Thyroid gland (tissue), 4 donors: ENCODE measurements around the gene CSAD. TPM values are rescaled to one million over a fixed set of nuclear protein-coding genes. Genes with fewer than 3 reads are reported as not detected.

Experiments used
- DNase-seq, 2 donors: peaks; one replicate each; pipeline ENCODE4 v3.0.0-alpha.2; 2019
- H3K27ac ChIP-seq, 3 donors: fragments of 200-600 bp; sonication (generic); 1 replicate in 2 of 3; 2 replicates in 1 of 3; pipeline ENCODE4 v1.5.1; 2016 to 2019; ENCODE audit warnings: mild to moderate bottlenecking in 1 of 3, moderate library complexity in 1 of 3
- H3K27me3 ChIP-seq: fragments of 200-600 bp; sonication (generic); one replicate; pipeline ENCODE4 v1.5.1; 2019
- H3K36me3 ChIP-seq, 2 donors: fragments of 200-600 bp; sonication (generic); one replicate each; pipeline ENCODE4 v1.5.1; 2016 to 2019
- H3K4me1 ChIP-seq, 2 donors: fragments of 200-600 bp; sonication (generic); one replicate each; pipeline ENCODE4 v1.5.1; 2017 to 2019
- H3K4me3 ChIP-seq, 3 donors: fragments of 200-600 bp; sonication (generic); replicated peaks in 1 of 3; 1 replicate in 2 of 3; 2 replicates in 1 of 3; pipeline ENCODE4 v1.5.1; 2016; ENCODE audit warnings: mild to moderate bottlenecking in 1 of 3
- H3K9me3 ChIP-seq: fragments of 200-600 bp; sonication (generic); one replicate; pipeline ENCODE4 v1.5.1; 2017
- CTCF ChIP-seq, 6 experiments: fragments of 200-600 bp in 3 of 6; fragments of 450-650 bp in 3 of 6; sonication (generic) in 3 of 6; IDR thresholded peaks; one replicate each; pipeline ENCODE4 v1.5.1; 2016 to 2019; ENCODE audit warnings: antibody characterized with exemption in 6 of 6, mild to moderate bottlenecking in 2 of 6, inconsistent platforms in 1 of 6, moderate library complexity in 1 of 6
- POLR2A ChIP-seq, 2 donors: fragments of 450-650 bp; IDR thresholded peaks; one replicate each; pipeline ENCODE4 v1.6.1; 2017; ENCODE audit warnings: antibody characterized with exemption in 2 of 2, mild to moderate bottlenecking in 2 of 2, moderate library complexity in 1 of 2
- WGBS, 2 donors: methylation state at CpG; one replicate each; pipeline ENCODE4 v1.1.5; 2017; 5-methylcytosine and 5-hydroxymethylcytosine counted together
- intact Hi-C: fragments of 100-400 bp; cut with DNase I; formaldehyde crosslinking; loops from one replicate; pipeline ENCODE4 v1.15.1; 2023
- total RNA-seq, 4 donors: library from RNA; depleted of rRNA; stranded (reverse); fragments of >200 nt; gene quantifications; one replicate each; pipeline ENCODE4 v1.2.3, GENCODE V29; 2016

The CSAD gene
- total RNA-seq, 4 donors from 2014 or later = 20.6 to 39.7 (median 25.2) TPM

- WGBS, 2 donors = 86 to 90% methylated on average over 4 of the region's 4 CpGs
- no peak for TF ChIP-seq CTCF (IDR thresholded peaks at IDR 0.05)
- no peak for TF ChIP-seq POLR2A (IDR thresholded peaks at IDR 0.05)
- intact Hi-C loops = no loop called here
These were observed 37.4 kb downstream of the CSAD start for GRCh38 chr12:53143355-53143754.

GRCh38 chr12:53133722-53134121, 47.0 kb downstream of the CSAD start:
- WGBS, 2 donors = 91 to 93% methylated on average over 3 of the region's 3 CpGs

More at GRCh38 chr12:53143355-53143754, 37.4 kb downstream of the CSAD start:
- DNase-seq = no peak
- Histone ChIP-seq H3K27me3 (no peaks in the 10 kb centered on the region), H3K27ac (no peak overlapping the region), H3K9me3 (no peaks in the 10 kb centered on the region), H3K4me1 (no peaks in the 10 kb centered on the region), H3K36me3 (no peaks in the 10 kb centered on the region), H3K4me3 (no peak overlapping the region)

GRCh38 chr12:53131844-53132243, 48.9 kb downstream of the CSAD start:
- Histone ChIP-seq H3K36me3 (no peaks in the 10 kb centered on the region), H3K9me3 (no peaks in the 10 kb centered on the region), H3K4me3 (no peak overlapping the region), H3K27me3 (no peaks in the 10 kb centered on the region), H3K27ac (no peak overlapping the region), H3K4me1 (no peaks in the 10 kb centered on the region)
- 84 to 90% methylated on average over 2 of the region's 2 CpGs for WGBS, 2 donors
- TF ChIP-seq POLR2A (IDR thresholded peaks at IDR 0.05) = no peak
- TF ChIP-seq CTCF (IDR thresholded peaks at IDR 0.05) = no peak
- no peak for DNase-seq
- intact Hi-C loops = no loop called here

More at GRCh38 chr12:53133722-53134121, 47.0 kb downstream of the CSAD start:
- H3K4me3 ChIP-seq = no peak overlapping the region
- DNase-seq = no peak
- no peaks in the 10 kb centered on the region for H3K4me1 ChIP-seq
- H3K9me3 ChIP-seq = no peaks in the 10 kb centered on the region
- intact Hi-C loops = no loop called here
- TF ChIP-seq CTCF (IDR thresholded peaks at IDR 0.05) (no peak), POLR2A (IDR thresholded peaks at IDR 0.05) (no peak)
- H3K27me3 ChIP-seq = no peaks in the 10 kb centered on the region
- no peak overlapping the region for H3K27ac ChIP-seq
- H3K36me3 ChIP-seq = no peaks in the 10 kb centered on the region

- H3K27ac ChIP-seq = no peak overlapping the region
- no peak for DNase-seq
- no peak for TF ChIP-seq POLR2A (IDR thresholded peaks at IDR 0.05)
- TF ChIP-seq CTCF (IDR thresholded peaks at IDR 0.05) = no peak
- no peaks in the 10 kb centered on the region for H3K27me3 ChIP-seq
- no peaks in the 10 kb centered on the region for H3K9me3 ChIP-seq
- intact Hi-C loops = no loop called here
- no peak overlapping the region for H3K4me3 ChIP-seq
- H3K4me1 ChIP-seq = no peaks in the 10 kb centered on the region
- H3K36me3 ChIP-seq = no peaks in the 10 kb centered on the region
- WGBS, 2 donors = 71 to 73% methylated on average over 10 of the region's 10 CpGs
These were observed 51.8 kb downstream of the CSAD start for GRCh38 chr12:53128780-53129569.

- Histone ChIP-seq H3K4me1 (no peaks in the 10 kb centered on the region), H3K36me3 (no peaks in the 10 kb centered on the region), H3K4me3 (no peak overlapping the region), H3K27me3 (no peaks in the 10 kb centered on the region), H3K27ac (no peak overlapping the region), H3K9me3 (no peaks in the 10 kb centered on the region)
- no peak for TF ChIP-seq POLR2A (IDR thresholded peaks at IDR 0.05)
- no peak for TF ChIP-seq CTCF (IDR thresholded peaks at IDR 0.05)
- no peak for DNase-seq
- WGBS, 2 donors = 86 to 92% methylated on average over 1 of the region's 1 CpG
- intact Hi-C loops = no loop called here
These were observed 53.6 kb downstream of the CSAD start for GRCh38 chr12:53127169-53127568.
